GM21381 (cell line): ENCODE results near the gene SF1.

Experiments
- ATAC-seq: cut with Tn5 transposase; IDR thresholded peaks from one replicate; pipeline ENCODE4 v1.9.1; 2021; ENCODE audit warnings: mild to moderate bottlenecking, moderate library complexity; ENCODE audit not compliant: unreplicated experiment

SF1 gene

GRCh38 chr11:64750361-64751054, 27.8 kb downstream of the SF1 start:
- no peak for ATAC-seq

GRCh38 chr11:64747961-64748665, 30.2 kb downstream of the SF1 start:
- no peak for ATAC-seq

- ATAC-seq = no peak
Observed at GRCh38 chr11:64746486-64746885, 31.9 kb downstream of the SF1 start.

- no peak for ATAC-seq
Observed at GRCh38 chr11:64745521-64746328, 32.6 kb downstream of the SF1 start.

GRCh38 chr11:64745189-64745520, 33.2 kb downstream of the SF1 start:
- no peak for ATAC-seq

- ATAC-seq = no peak
Observed at GRCh38 chr11:64744544-64745188, 33.7 kb downstream of the SF1 start.

GRCh38 chr11:64743591-64744543, 34.5 kb downstream of the SF1 start, which contains the start of gene RASGRP2:
Gene RASGRP2 (minus strand): TSS chr11:64744142. CDS start chr11:64742866, 1,276 bp downstream.
- ATAC-seq = no peak

GRCh38 chr11:64742889-64743590, 35.3 kb downstream of the SF1 start:
- ATAC-seq = no peak

GRCh38 chr11:64742087-64742888, 36.1 kb downstream of the SF1 start:
- ATAC-seq = no peak

- ATAC-seq = no peak
Observed at GRCh38 chr11:64741375-64742086, 36.8 kb downstream of the SF1 start.

- ATAC-seq = no peak
Observed at GRCh38 chr11:64739871-64740270, 38.5 kb downstream of the SF1 start.

- no peak for ATAC-seq
Observed at GRCh38 chr11:64736654-64737053, 41.7 kb downstream of the SF1 start.

- ATAC-seq = no peak
Observed at GRCh38 chr11:64735725-64736259, 42.5 kb downstream of the SF1 start.

- ATAC-seq = no peak
Observed at GRCh38 chr11:64734811-64735724, 43.3 kb downstream of the SF1 start.

GRCh38 chr11:64731601-64732000, 46.7 kb downstream of the SF1 start:
- ATAC-seq = no peak

GRCh38 chr11:64729851-64730382, 48.4 kb downstream of the SF1 start:
- no peak for ATAC-seq
